ENCODE data around the gene EIF2AK3.

DNA sequence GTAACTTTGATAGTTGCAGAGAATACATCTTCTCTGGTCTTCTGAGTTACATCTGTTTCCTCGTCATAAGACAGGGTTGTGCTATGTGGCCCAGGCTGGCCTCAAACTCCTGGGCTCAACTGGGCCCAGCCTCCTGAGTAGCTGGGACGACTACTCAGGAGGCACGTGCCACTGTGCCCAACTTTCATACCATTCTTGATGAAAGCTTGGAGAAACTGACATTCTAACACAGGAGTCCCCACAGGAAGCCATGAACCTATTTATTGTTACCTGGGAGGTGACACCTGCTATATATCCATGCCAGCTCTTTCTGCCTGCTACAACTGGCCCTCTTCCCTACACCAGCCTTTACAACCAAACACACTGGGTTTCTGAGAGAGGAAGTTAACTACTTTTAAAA, 19.1 kb downstream of the EIF2AK3 start:
- TF ChIP-seq, protein P1, sequence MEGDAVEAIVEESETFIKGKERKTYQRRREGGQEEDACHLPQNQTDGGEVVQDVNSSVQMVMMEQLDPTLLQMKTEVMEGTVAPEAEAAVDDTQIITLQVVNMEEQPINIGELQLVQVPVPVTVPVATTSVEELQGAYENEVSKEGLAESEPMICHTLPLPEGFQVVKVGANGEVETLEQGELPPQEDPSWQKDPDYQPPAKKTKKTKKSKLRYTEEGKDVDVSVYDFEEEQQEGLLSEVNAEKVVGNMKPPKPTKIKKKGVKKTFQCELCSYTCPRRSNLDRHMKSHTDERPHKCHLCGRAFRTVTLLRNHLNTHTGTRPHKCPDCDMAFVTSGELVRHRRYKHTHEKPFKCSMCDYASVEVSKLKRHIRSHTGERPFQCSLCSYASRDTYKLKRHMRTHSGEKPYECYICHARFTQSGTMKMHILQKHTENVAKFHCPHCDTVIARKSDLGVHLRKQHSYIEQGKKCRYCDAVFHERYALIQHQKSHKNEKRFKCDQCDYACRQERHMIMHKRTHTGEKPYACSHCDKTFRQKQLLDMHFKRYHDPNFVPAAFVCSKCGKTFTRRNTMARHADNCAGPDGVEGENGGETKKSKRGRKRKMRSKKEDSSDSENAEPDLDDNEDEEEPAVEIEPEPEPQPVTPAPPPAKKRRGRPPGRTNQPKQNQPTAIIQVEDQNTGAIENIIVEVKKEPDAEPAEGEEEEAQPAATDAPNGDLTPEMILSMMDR (IDR thresholded peaks at IDR 0.05): no peak
- TF ChIP-seq POLR2AphosphoS5 (IDR thresholded peaks at IDR 0.05): no peak
